WTC11 (cell line): Measurements from ENCODE around the gene MRPS15. TPM values are rescaled to one million over a fixed set of nuclear protein-coding genes. Genes with fewer than 3 reads are reported as not detected.
"Not testable (repeated sequence)": the region's sequence is repeated elsewhere in the genome, so short reads cannot be mapped to it uniquely, and the experiment has no call there.

Experiments used
- ATAC-seq: fragments of 200-7000 bp; cut with Tn5 transposase; 2 replicates; pipeline ENCODE4 v1.10.0; 2021; ENCODE audit warnings: mild to moderate bottlenecking, moderate library complexity
- CTCF ChIA-PET: fragments of 300-600 bp; sonication (Branson Sonifier 250); formaldehyde crosslinking; loops from one replicate; lab custom pipeline; 2021; ENCODE audit warnings: antibody characterized with exemption; lab: Charles Lee
- POLR2A ChIA-PET: fragments of 350-600 bp; sonication (Branson Sonifier 250); formaldehyde crosslinking; loops from one replicate; lab custom pipeline; 2021; ENCODE audit warnings: antibody characterized with exemption; lab: Charles Lee
- DNase-seq: peaks from one replicate; pipeline ENCODE4 v3.0.0; 2021; ENCODE audit warnings: low spot score
- H3K27ac Mint-ChIP-seq: 2 replicates; pipeline ENCODE4 v1.8.0; 2021; ENCODE audit warnings: mixed read lengths
- H3K27me3 Mint-ChIP-seq: 2 replicates; pipeline ENCODE4 v1.8.0; 2021; ENCODE audit warnings: low read depth, mild to moderate bottlenecking, moderate library complexity, mixed read lengths
- H3K36me3 Mint-ChIP-seq: 2 replicates; pipeline ENCODE4 v1.8.0; 2021; ENCODE audit warnings: mixed read lengths
- H3K4me1 Mint-ChIP-seq: 2 replicates; pipeline ENCODE4 v1.8.0; 2022; ENCODE audit warnings: mixed read lengths
- H3K4me3 Mint-ChIP-seq: 2 replicates; pipeline ENCODE4 v1.8.0; 2021; ENCODE audit warnings: mild to moderate bottlenecking, moderate library complexity, mixed read lengths
- H3K9me3 Mint-ChIP-seq: 2 replicates; pipeline ENCODE4 v1.8.0; 2021; ENCODE audit warnings: mixed read lengths
- ARID4B ChIP-seq: sonication (generic); formaldehyde crosslinking; IDR thresholded peaks from 2 replicates; pipeline ENCODE4 v1.8.0; 2023; ENCODE audit warnings: missing genetic modification reagents, mild to moderate bottlenecking, borderline replicate concordance
- CBFB ChIP-seq: sonication (generic); formaldehyde crosslinking; IDR thresholded peaks from 2 replicates; pipeline ENCODE4 v1.8.1; 2022; ENCODE audit warnings: mild to moderate bottlenecking, low read depth, missing genetic modification reagents
- CDX4 ChIP-seq: fragments of 250-450 bp; sonication (Bioruptor Pico); IDR thresholded peaks from 2 replicates; pipeline ENCODE4 v1.9.0; 2021; ENCODE audit warnings: moderate library complexity, mild to moderate bottlenecking, inconsistent platforms, borderline replicate concordance
- ESRRA ChIP-seq: sonication (generic); formaldehyde crosslinking; IDR thresholded peaks from 2 replicates; pipeline ENCODE4 v1.8.1; 2022; ENCODE audit warnings: mild to moderate bottlenecking, missing genetic modification reagents, borderline replicate concordance
- GTF2I ChIP-seq: fragments of 250-450 bp; sonication (Bioruptor Pico); conservative IDR thresholded peaks from 2 replicates; pipeline ENCODE4 v1.4.0; 2021; ENCODE audit warnings: mild to moderate bottlenecking
- NFATC4 ChIP-seq: fragments of 250-450 bp; sonication (Bioruptor Pico); IDR thresholded peaks from 2 replicates; pipeline ENCODE4 v1.9.0; 2021; ENCODE audit warnings: mild to moderate bottlenecking
- NFE2L1 ChIP-seq: sonication (generic); formaldehyde crosslinking; IDR thresholded peaks from 2 replicates; pipeline ENCODE4 v1.8.1; 2023; ENCODE audit warnings: missing genetic modification reagents
- NR3C1 ChIP-seq: sonication (generic); formaldehyde crosslinking; conservative IDR thresholded peaks from 2 replicates; pipeline ENCODE4 v1.8.1; 2023; ENCODE audit warnings: low read depth, mild to moderate bottlenecking, missing genetic modification reagents
- SMAD3 ChIP-seq: sonication (generic); formaldehyde crosslinking; IDR thresholded peaks from 2 replicates; pipeline ENCODE4 v1.8.0; 2022; ENCODE audit warnings: missing genetic modification reagents, mild to moderate bottlenecking, borderline replicate concordance
- ZNF121 ChIP-seq: sonication (generic); formaldehyde crosslinking; IDR thresholded peaks from 2 replicates; pipeline ENCODE4 v1.8.0; 2023; ENCODE audit warnings: missing genetic modification reagents
- ZNF423 ChIP-seq: fragments of 250-450 bp; sonication (Bioruptor Pico); IDR thresholded peaks from 2 replicates; pipeline ENCODE4 v2.1.2; 2022; ENCODE audit warnings: mild to moderate bottlenecking, moderate library complexity
- ZNF425 ChIP-seq: fragments of 250-450 bp; sonication (Bioruptor Pico); conservative IDR thresholded peaks from 2 replicates; pipeline ENCODE4 v1.9.0; 2021; ENCODE audit warnings: mild to moderate bottlenecking
- ZNF671 ChIP-seq: fragments of 250-450 bp; sonication (Bioruptor Pico); IDR thresholded peaks from 2 replicates; pipeline ENCODE4 v1.8.0; 2021; ENCODE audit warnings: mild to moderate bottlenecking
- total RNA-seq: library from RNA; stranded (reverse); gene quantifications from 3 replicates; pipeline ENCODE4 v1.2.3, GENCODE V29; 2021

The MRPS15 gene
- total RNA-seq, 1 experiment from 2014 or later, result 113 TPM

- no peak for TF ChIP-seq ARID4B (CRISPR knock-in tag)
- no peak for TF ChIP-seq CBFB (CRISPR knock-in tag)
- no peak for TF ChIP-seq SMAD3 (CRISPR knock-in tag)
- TF ChIP-seq NFE2L1 (CRISPR knock-in tag), result no peak
- TF ChIP-seq ZNF423, result no peak
- TF ChIP-seq CDX4 (CRISPR knock-in tag), result no peak
- no peak for TF ChIP-seq ESRRA (CRISPR knock-in tag)
- no peak for TF ChIP-seq ZNF671 (CRISPR knock-in tag)
- no peak for TF ChIP-seq GTF2I
- TF ChIP-seq NFATC4 (CRISPR knock-in tag), result no peak
- no peak for TF ChIP-seq NR3C1
Observed at GRCh38 chr1:36512842-36513241, 48.7 kb upstream of the MRPS15 start (continued).

- CTCF ChIA-PET, result no interaction called here
- H3K4me1 Mint-ChIP-seq, result peaks cover 10% of the 10 kb centered on the region
- no peak for TF ChIP-seq ZNF425 (CRISPR knock-in tag)
- peak; percentile 64; the same call in 1 of the 2 replicates for TF ChIP-seq ZNF121 (CRISPR knock-in tag)
- TF ChIP-seq, all 79 proteins: peak for 1
- POLR2A ChIA-PET, result no interaction called here
- Mint-ChIP-seq H3K27ac (no peak overlapping the region), H3K36me3 (no peaks in the 10 kb centered on the region), H3K9me3 (no peaks in the 10 kb centered on the region), H3K4me3 (no peak overlapping the region), H3K27me3 (no peaks in the 10 kb centered on the region)
- no peak for DNase-seq
- no peak for ATAC-seq
Observed at GRCh38 chr1:36511804-36512798, 47.9 kb upstream of the MRPS15 start.

- CTCF ChIA-PET, result interaction anchor here (0.6 to 0.7 kb wide), 3 partner anchors 22 to 1215 kb away, joined by 3 to 4 read pairs (median 4); no protein-coding TSS in a partner anchor
- DNase-seq, H3K9me3 Mint-ChIP-seq, H3K27me3 Mint-ChIP-seq, H3K36me3 Mint-ChIP-seq, H3K4me1 Mint-ChIP-seq, ATAC-seq, H3K4me3 Mint-ChIP-seq, H3K27ac Mint-ChIP-seq: not testable (repeated sequence)
- POLR2A ChIA-PET, result interaction anchor here (0.6 kb wide), 1 partner anchor 207 kb away, joined by 3 read pairs; no protein-coding TSS in a partner anchor
Observed at GRCh38 chr1:36511220-36511619, 47.0 kb upstream of the MRPS15 start.
